ENCODE results near the gene LIPA.
"Not testable (repeated sequence)": the region's sequence is repeated elsewhere in the genome, so short reads cannot be mapped to it uniquely, and the experiment has no call there.

Gene LIPA

DNA sequence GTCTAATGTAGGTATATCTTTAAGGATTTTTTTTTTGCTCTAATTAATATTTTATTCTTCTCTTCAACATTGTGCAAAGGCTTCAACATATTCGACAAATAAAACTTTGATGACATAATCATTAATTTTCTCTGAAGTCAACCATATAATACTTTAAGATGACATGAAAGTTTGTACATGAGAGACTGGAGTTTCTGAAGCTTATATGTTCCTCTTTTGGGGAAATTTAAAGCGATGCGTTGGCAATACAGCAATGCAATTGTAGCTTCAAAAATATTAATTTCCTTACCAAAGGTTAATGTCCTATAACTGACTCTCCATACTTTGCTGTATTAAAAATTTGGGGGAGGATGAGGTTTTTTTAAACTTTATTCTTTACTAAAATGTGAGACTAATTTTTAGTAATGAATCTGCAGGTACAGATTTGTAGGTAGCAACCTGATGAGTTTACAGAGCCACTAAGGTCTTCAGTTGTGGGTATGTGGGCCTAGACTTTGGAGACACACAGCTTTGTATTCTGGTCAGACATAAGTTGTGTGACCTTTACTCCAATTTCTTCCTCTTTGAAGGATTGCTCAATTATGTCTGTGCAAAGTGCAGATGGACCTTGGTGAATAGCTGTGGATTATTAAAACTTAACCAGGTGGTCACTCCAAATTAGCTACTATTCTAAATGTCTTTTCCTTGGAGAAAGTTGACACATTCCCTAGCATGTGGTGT is 18.0 kb upstream of the LIPA start:
- no peak for DNase-seq

DNA sequence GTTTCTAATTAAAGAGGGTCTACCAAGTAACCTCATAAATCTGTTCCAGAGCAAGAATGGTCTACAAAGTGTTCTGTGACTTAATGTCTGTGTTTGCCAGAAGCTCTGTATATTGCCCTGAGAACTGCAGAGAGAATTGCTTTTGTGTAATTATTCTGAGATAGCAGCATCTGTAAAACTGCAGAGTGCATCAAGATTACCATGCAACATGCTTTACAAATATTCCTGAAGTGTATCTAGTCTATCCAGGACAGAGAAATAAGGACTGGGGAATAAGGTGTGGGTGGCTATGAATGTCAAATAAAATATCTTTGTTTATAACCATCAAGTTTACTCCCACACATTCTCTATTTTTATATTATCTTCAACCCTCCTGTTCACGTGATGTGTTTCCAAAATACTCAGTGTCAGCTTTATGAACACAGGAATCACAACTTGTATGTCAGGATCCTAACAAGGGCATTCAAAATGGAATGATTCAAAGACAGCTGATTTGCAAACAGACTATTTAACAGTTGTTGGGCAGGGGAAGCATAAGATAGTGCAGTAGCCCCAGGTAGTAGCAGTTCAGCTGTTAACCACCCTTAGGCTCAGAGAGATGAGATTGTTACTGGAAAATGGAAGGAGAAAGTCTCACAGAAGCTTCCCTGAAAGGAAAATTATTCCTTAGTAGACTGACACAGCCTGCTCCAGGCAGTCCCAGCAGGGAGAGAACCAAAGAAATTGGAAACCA is 15.3 kb upstream of the LIPA start:
- no peak for DNase-seq

DNA sequence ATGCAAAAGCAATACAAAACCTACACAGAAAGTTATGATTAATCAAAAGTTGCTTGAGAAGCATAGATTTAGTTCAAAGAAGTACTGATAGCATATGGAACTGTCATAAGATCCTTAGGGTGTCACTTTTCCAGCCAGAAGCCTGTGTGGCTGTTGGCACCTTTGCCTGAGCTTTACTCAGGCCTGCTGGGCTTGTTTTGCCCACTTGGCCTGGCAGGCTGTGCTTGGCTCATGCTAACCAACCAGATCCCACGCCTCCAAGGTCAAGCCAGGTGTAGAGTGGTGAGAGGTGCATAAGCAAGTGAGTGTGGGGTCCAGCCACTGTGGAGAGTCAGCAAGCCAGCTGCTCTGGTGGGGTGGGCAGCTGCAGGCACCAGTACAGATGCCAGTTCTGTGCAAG is 12.0 kb upstream of the LIPA start:
- no peak for DNase-seq

DNA sequence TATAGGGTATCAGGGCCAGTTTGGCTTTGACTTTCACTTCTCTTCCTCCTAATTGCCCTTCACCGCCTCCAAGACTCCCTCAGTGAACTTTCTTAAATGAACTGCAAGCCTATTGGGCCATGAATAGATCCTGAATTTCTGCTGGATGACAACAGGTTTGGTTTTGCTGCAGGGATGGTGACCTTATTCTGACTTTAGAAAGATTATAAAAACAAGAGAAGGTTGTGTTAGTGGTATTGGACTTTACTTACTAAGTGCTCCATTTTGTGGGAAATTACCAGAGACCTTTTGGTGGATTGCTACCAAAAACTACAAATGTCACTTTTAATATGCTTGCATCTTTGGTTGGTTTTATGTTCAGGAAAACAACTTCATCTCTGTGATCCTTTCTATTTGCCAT is 11.5 kb upstream of the LIPA start:
- DNase-seq: no peak

DNA sequence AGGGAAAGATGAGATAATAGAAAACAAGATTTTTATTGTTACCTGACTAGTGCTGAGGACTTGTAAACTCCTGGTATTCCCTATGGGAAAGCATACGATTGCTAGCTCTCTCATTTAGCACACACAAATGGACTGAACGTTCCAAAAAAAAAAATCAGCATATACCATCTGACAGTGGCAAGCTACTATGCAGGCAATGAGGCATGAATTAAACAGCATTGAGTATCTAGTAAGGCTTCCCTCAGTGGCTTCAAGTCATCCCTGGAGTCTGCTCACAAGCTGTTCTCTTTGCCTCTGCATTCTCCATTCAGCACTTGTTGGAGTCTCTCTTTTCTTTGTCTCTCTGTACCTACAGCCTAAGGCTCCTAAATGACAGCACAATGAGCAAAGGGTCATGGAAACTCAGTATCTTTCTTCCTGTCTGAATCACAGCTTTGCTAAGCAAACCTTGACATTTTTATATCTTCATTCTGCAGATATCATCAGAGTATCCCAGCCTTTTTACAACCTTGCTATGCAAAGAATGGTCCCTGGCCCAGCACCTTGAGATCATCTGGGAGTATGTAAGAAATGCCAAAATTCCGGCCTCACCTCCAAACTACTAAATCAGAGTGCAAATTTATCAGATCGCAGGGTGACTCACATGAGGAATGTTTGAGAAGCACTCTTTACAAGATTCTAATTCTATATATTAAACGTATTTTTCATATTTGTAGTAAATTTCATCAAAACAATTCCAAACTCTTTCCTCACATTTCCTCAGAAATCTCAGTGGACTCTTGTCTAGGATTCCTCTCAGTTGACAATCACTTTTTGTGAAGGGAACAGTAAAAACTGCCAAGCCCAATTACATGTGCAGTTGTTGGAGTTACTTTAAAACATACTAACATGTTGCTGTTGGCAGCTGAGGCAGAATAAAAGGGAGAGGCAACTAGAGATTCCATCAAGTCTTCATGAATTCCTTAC is 10.8 kb upstream of the LIPA start:
- no peak for DNase-seq

- no peak for DNase-seq
Observed at GRCh38 chr10:89258881-89259280, 7.3 kb upstream of the LIPA start.

- no peak for DNase-seq
Observed at GRCh38 chr10:89257581-89257980, 6.0 kb upstream of the LIPA start.

DNA sequence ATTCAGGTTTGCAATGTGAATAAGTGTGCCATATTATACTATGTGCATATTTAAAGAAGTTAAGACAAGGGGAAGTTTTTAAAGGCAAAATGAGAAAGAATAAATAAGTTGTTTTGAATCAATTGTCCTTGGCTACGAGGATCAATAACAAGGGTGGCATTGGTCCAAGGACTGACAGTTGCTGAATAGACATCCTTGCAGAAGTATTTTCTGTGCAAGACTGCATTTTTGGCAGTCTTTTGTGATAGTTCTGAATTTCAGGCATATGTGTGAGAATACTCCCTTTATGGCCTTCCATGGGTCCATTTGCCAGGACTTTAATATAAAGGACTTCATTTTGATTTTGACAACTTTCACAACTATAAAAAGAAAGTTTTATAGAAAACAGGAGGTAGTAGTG is 5.4 kb upstream of the LIPA start:
- DNase-seq: no peak

DNA sequence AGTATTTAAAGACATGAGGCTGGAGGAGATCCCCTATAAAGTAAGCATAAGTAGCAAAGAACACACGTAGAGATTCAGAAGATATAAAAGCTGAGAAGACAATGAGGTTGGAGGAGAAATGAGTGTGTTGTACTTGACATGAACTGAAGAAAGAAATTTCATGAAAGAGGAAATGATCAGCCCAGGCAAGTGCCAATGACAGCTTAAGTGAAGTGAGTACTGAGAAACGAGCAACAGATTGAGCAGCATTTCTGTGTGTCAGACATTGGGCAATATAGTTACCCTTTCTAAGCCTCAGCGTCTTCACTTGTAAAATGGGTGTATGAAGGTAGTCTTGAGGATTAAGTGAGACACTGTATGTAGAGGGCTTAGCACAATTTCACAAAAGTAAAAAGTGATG is 4.8 kb upstream of the LIPA start:
- no peak for DNase-seq

DNA sequence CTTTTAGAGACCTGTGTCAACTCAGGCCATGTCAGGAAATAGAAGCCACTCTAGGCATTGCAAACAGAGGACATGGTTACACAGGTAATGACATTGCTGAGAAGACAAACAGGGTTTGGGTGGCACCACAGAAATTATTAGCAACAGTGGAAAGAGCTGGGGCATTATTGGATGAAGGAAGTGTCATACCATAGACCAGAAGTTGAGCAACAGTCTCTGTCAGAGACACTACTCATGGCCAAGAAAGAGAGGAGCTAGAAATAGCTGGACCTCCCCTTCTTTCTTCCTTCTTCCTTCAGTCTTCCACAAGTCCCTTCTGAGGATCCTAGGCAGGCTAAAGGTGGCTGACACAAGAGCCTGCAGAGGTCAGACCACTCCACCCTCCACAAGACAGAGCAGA is 4.2 kb upstream of the LIPA start:
- DNase-seq: no peak

DNA sequence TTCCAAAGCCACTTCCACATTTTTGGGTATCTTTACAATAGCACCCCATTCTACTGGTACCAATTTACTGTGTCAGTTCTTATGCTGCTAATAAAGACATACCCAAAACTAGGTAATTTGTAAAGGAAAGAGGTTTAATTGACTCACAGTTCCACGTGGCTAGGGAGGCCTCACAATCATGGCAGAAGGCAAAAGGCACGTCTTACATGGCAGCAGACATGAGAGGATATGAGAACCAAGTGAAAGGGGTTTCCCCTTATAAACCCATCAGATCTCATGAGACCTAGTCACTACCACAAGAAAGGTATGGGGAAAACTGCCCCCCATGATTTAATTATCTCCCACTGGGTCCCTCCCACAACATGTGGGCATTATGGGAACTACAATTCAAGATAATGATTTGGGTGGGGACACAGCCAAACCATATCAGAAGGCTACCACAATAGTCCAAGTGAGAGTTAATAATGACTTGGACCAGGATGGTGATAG is 3.6 kb upstream of the LIPA start:
- not testable (repeated sequence) for DNase-seq

- no peak for DNase-seq
Observed at GRCh38 chr10:89252225-89252585, 630 bp upstream of the LIPA start.

DNA sequence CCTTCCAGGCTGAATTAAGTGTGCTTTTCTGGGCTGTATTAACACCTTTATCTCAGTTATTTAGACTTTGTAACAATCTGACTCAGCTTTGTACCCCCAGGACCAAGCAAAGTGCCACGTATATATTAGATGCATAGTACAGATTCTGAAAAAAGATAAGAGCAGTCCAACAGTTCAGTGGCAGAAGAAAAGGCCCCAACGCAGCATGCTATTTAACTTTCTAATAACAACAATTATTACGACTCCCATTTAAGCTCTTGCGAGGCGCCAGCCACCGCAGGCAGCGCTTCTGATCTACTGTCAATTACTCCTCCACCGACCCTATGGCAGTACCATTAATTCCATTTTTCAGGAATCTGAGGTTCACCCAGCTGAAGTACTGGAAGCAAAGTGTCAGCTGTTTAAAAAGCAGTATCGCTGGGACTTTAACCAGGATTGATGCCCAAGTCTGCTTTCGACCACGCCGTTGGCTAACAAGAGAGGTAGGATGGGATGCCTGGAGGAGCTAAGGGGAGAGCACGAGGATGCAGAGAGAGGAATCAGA is 638 bp downstream of the LIPA start:
- peak; percentile 11 for DNase-seq

DNA sequence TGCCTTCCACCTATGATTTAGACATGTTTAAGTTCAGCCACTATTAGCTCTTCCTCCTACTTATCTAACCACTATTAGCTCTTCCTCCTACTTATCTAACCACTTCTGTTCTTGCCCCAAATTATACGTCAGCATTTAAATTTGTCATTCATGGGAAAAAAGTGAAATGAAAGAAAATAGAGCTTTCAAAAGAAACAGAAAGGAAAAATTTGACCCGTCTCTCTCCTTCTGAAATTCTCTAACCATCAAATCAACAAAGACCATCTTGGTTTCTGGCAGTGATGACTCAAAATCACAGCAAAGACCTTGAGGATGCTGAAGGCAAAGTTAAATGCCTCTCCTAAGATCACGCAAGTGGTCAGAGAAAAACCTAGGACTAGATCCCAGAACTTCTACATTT is 2.6 kb downstream of the LIPA start:
- no peak for DNase-seq

GRCh38 chr10:89247623-89248022 is 4.0 kb downstream of the LIPA start:
- DNase-seq: not testable (repeated sequence)

GRCh38 chr10:89245802-89246201 is 5.8 kb downstream of the LIPA start:
- no peak for DNase-seq

- DNase-seq: no peak
Observed at GRCh38 chr10:89242840-89243568, 8.6 kb downstream of the LIPA start.

DNA sequence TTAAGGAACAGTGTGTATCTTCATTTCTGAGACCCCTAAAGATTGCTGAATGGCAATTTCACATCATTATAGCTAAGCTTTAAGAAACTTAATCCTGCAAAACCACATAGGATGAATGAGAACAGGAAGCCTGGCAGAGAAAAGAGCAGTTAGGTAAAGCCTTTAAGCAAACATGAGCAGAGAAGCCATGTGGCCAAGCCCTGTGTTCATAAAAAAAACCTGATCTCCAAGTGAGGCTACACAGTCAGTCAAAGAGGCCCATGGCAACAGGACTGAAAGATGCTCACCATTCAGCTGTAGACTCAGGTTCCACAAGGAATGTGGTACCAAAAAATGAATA is 9.3 kb downstream of the LIPA start:
- peak; percentile 1 for DNase-seq

DNA sequence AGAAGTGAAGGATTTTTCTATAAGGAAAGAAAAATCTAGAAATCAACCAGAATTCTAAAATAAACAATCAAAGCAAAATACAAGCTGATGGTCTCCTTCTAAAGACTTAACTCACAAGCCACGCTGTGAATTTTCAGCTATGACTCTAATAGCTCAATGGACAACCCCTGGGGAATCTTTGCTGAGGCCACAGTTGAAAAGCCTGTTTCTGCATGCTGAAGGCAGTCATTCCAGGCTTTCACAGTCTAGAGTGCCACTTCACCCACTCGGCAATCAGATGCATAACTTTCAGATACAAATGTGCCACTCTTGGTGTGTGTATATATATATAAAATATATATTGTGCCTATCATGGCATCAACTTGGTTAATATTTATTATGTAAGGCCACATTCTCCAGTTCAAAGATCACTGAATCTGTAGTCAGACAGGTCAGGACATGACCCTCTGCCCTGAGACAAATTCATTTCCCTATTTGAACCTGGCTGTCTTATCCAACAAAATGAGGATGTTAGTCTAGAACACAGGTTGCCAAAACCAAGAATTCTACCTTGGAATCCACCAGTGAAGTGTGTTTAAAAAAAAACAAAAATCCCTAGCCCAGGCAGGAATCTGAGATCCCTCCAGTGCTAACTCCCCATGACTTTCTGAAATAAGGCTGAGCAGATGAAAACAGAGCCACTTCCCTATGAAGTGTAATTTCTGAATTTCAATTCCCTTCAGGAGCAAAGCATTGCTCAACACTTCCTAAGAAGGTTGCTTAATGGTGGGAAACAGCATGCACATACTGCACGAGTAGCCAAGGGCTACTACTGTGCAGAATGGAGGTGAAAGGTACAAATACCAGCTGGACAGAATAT is 9.9 kb downstream of the LIPA start:
- no peak for DNase-seq

DNA sequence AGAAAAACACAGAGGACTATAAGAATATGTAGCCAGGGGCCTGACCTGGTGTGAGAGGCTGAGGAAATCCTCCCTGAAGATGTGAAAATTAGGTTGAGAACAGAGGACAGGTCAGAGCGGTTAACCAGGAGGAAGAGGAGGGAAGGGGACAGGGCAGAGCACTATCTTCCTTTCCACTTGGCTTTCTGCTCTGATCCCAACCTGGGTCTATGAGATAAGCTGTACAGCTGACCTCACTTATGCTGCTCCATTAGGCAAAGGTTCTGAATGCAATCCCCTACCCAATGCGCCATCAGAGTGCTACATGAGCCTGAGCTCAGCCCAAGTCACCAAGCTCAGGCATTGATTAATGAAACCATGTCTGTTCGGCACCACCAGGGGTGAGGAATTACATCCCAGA is 10.5 kb downstream of the LIPA start:
- DNase-seq: no peak

GRCh38 chr10:89240519-89240918 is 11.1 kb downstream of the LIPA start:
- DNase-seq: no peak
